ENCODE results near the gene STUB1. TPM values are rescaled to one million over a fixed set of nuclear protein-coding genes. Genes with fewer than 3 reads are reported as not detected.
A peak's percentile ranks its signal among the peaks of the same experiment; 100 is the strongest.
"Not testable (repeated sequence)": the region's sequence is repeated elsewhere in the genome, so short reads cannot be mapped to it uniquely, and the experiment has no call there.

The STUB1 gene
- total RNA-seq, 2 donors from 2014 or later, result 65.5 to 67.4 TPM

GRCh38 chr16:681746-682427, 1.7 kb downstream of the STUB1 start:
- Mint-ChIP-seq H3K36me3 (ENCODE audit: low read depth) (no peaks in the 10 kb centered on the region), H3K27me3 (no peaks in the 10 kb centered on the region), H3K4me1 (peaks cover 20% of the 10 kb centered on the region), H3K4me3 (peak overlapping the region; percentile 43), H3K27ac (peak overlapping the region; percentile 61)
- DNase-seq, result no peak
- no peak for ATAC-seq
- no peaks in the 10 kb centered on the region for H3K9me3 ChIP-seq (ENCODE audit: control insufficient read depth, low read length, poor library complexity, severe bottlenecking)

- no peaks in the 10 kb centered on the region for H3K36me3 Mint-ChIP-seq (ENCODE audit: low read depth)
- ATAC-seq (no peak), DNase-seq (no peak)
- no peaks in the 10 kb centered on the region for H3K9me3 ChIP-seq (ENCODE audit: control insufficient read depth, low read length, poor library complexity, severe bottlenecking)
- no peaks in the 10 kb centered on the region for H3K27me3 Mint-ChIP-seq
- H3K4me1 Mint-ChIP-seq, result peaks cover 20% of the 10 kb centered on the region
- H3K4me3 Mint-ChIP-seq, result peak overlapping the region; percentile 84
- H3K27ac Mint-ChIP-seq, result peak overlapping the region; percentile 61
Observed at GRCh38 chr16:682493-683395, 2.5 kb downstream of the STUB1 start.

- DNase-seq, result no peak
- Mint-ChIP-seq H3K4me3 (peak overlapping the region; percentile 84), H3K27ac (no peak overlapping the region), H3K27me3 (no peaks in the 10 kb centered on the region), H3K4me1 (peaks cover 20% of the 10 kb centered on the region), H3K36me3 (ENCODE audit: low read depth) (no peaks in the 10 kb centered on the region)
- H3K9me3 ChIP-seq (ENCODE audit: control insufficient read depth, low read length, poor library complexity, severe bottlenecking), result no peaks in the 10 kb centered on the region
- ATAC-seq, result no peak
Observed at GRCh38 chr16:683396-684070, 3.3 kb downstream of the STUB1 start.

GRCh38 chr16:684071-684794, 4.0 kb downstream of the STUB1 start, which contains the start of gene JMJD8:
TSS of gene JMJD8 (minus strand) at chr16:684334. CDS start at chr16:684319, 15 bp downstream.
- ATAC-seq (peak; percentile 77), DNase-seq (peak; percentile 95)
- Mint-ChIP-seq H3K4me1 (peaks cover 17% of the 10 kb centered on the region), H3K27ac (no peak within 1 kb of the TSS), H3K36me3 (ENCODE audit: low read depth) (no peaks in the 10 kb centered on the region), H3K4me3 (peak within 1 kb of the TSS; percentile 84), H3K27me3 (no peaks in the 10 kb centered on the region)
- H3K9me3 ChIP-seq (ENCODE audit: control insufficient read depth, low read length, poor library complexity, severe bottlenecking), result no peaks in the 10 kb centered on the region

GRCh38 chr16:684961-685696, 4.9 kb downstream of the STUB1 start:
- ATAC-seq, result no peak
- Mint-ChIP-seq H3K4me1 (peaks cover 15% of the 10 kb centered on the region), H3K27ac (no peak overlapping the region), H3K36me3 (ENCODE audit: low read depth) (no peaks in the 10 kb centered on the region), H3K4me3 (no peak overlapping the region), H3K27me3 (no peaks in the 10 kb centered on the region)
- no peak for DNase-seq
- no peaks in the 10 kb centered on the region for H3K9me3 ChIP-seq (ENCODE audit: control insufficient read depth, low read length, poor library complexity, severe bottlenecking)

GRCh38 chr16:685967-686366, 5.8 kb downstream of the STUB1 start:
- no peak for ATAC-seq
- DNase-seq, result no peak
- Mint-ChIP-seq H3K36me3 (ENCODE audit: low read depth) (no peaks in the 10 kb centered on the region), H3K4me3 (peak overlapping the region; percentile 28), H3K27ac (peak overlapping the region; percentile 14), H3K27me3 (no peaks in the 10 kb centered on the region), H3K4me1 (peaks cover 17% of the 10 kb centered on the region)
- H3K9me3 ChIP-seq (ENCODE audit: control insufficient read depth, low read length, poor library complexity, severe bottlenecking), result no peaks in the 10 kb centered on the region

- H3K27ac Mint-ChIP-seq, result peak overlapping the region; percentile 14
Observed at GRCh38 chr16:686459-687260, 6.5 kb downstream of the STUB1 start.

GRCh38 chr16:687499-687898, 7.3 kb downstream of the STUB1 start:
- no peaks in the 10 kb centered on the region for H3K9me3 ChIP-seq (ENCODE audit: control insufficient read depth, low read length, poor library complexity, severe bottlenecking)
- Mint-ChIP-seq H3K4me1 (peaks cover 11% of the 10 kb centered on the region), H3K27ac (no peak overlapping the region), H3K27me3 (no peaks in the 10 kb centered on the region), H3K36me3 (ENCODE audit: low read depth) (no peaks in the 10 kb centered on the region), H3K4me3 (no peak overlapping the region)
- DNase-seq (no peak), ATAC-seq (no peak)

More at GRCh38 chr16:686459-687260, 6.5 kb downstream of the STUB1 start:
- Mint-ChIP-seq H3K4me3 (peak overlapping the region; percentile 25), H3K4me1 (peaks cover 16% of the 10 kb centered on the region), H3K36me3 (ENCODE audit: low read depth) (no peaks in the 10 kb centered on the region), H3K27me3 (no peaks in the 10 kb centered on the region)
- H3K9me3 ChIP-seq (ENCODE audit: control insufficient read depth, low read length, poor library complexity, severe bottlenecking), result no peaks in the 10 kb centered on the region
- DNase-seq, result no peak
- no peak for ATAC-seq

GRCh38 chr16:689175-689897, 9.1 kb downstream of the STUB1 start:
- no peaks in the 10 kb centered on the region for H3K9me3 ChIP-seq (ENCODE audit: control insufficient read depth, low read length, poor library complexity, severe bottlenecking)
- no peak for ATAC-seq
- no peaks in the 10 kb centered on the region for H3K27me3 Mint-ChIP-seq
- no peak for DNase-seq
- no peaks in the 10 kb centered on the region for H3K36me3 Mint-ChIP-seq (ENCODE audit: low read depth)
- H3K4me1 Mint-ChIP-seq, result peaks cover 9% of the 10 kb centered on the region
- H3K27ac Mint-ChIP-seq, result peak overlapping the region; percentile 88
- H3K4me3 Mint-ChIP-seq, result peak overlapping the region; percentile 85

- H3K36me3 Mint-ChIP-seq (ENCODE audit: low read depth); DNase-seq; H3K9me3 ChIP-seq (ENCODE audit: control insufficient read depth, low read length, poor library complexity, severe bottlenecking); H3K27me3 Mint-ChIP-seq; H3K27ac Mint-ChIP-seq; ATAC-seq: not testable (repeated sequence)
- Mint-ChIP-seq H3K4me3 (peak overlapping the region; percentile 16), H3K4me1 (peaks cover 12% of the 10 kb centered on the region)
Observed at GRCh38 chr16:691242-691641, 11.0 kb downstream of the STUB1 start.

- no peaks in the 10 kb centered on the region for H3K36me3 Mint-ChIP-seq (ENCODE audit: low read depth)
- peak overlapping the region; percentile 92 for H3K27ac Mint-ChIP-seq
- no peaks in the 10 kb centered on the region for H3K27me3 Mint-ChIP-seq
- DNase-seq (no peak), ATAC-seq (no peak)
- no peaks in the 10 kb centered on the region for H3K9me3 ChIP-seq (ENCODE audit: control insufficient read depth, low read length, poor library complexity, severe bottlenecking)
- peaks cover 17% of the 10 kb centered on the region for H3K4me1 Mint-ChIP-seq
- H3K4me3 Mint-ChIP-seq, result peak overlapping the region; percentile 70
Observed at GRCh38 chr16:692356-693108, 12.3 kb downstream of the STUB1 start.
